ENCODE data around the gene TMEM80.

TMEM80 gene

DNA sequence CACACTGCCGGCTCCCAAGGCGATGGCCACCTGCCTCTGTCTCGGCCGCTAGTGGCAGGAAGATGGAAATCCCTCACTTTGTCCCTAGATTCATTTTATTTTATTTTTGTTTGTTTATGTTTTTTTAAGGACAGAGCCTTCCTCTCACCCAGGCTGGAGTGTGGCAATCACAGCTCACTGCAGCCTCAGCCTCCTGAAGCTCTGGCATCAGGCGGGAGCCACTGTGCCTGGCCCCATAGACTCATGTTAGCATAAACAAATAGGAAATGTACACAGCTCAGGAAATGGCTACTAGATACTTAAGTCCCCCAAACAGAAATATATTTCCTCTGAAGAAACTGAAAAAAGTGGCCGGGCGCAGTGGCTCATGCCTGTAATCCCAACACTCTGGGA lies 3.5 kb downstream of the TMEM80 start:
- no peak for DNase-seq (ENCODE audit: low read depth in 2 of 2)

GRCh38 chr11:699753-700152 lies 4.1 kb downstream of the TMEM80 start:
- no peak for DNase-seq (ENCODE audit: low read depth in 2 of 2)

DNA sequence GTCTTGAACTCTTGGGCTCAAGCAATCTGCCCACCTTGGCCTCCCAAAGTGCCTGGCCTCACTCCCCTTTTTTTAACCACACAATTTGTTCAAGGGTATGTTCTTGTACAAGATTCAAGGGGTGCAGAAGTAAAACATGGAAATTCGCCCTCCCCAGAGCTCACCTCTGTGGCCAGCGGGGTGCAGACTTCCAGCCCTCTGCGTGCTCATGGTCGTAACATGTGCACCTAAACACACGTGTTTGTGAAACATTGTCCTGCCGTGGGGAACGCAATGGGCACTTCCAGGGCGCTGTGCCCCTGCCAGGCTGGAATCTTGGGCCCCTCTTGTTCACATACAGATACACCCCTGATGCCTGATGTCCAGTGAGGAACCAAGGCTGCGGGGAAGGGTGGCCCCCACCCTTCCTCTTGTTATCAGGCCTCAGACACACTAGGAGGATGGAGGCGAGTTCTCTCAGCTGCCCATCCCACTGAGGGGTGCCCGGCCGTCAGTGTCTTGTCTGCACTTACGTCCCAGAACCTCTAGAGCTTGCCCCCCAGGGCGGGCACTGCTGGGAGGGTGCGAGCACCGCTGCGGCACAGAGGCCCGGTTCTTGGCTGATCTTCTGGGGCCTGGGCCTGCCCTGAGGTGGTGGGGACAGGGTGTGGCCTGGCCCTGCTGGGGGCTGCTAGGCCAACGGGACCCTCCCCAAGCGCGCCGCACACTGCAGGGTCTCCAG lies 6.3 kb downstream of the TMEM80 start:
- DNase-seq (ENCODE audit: low read depth in 2 of 2) = no peak

DNA sequence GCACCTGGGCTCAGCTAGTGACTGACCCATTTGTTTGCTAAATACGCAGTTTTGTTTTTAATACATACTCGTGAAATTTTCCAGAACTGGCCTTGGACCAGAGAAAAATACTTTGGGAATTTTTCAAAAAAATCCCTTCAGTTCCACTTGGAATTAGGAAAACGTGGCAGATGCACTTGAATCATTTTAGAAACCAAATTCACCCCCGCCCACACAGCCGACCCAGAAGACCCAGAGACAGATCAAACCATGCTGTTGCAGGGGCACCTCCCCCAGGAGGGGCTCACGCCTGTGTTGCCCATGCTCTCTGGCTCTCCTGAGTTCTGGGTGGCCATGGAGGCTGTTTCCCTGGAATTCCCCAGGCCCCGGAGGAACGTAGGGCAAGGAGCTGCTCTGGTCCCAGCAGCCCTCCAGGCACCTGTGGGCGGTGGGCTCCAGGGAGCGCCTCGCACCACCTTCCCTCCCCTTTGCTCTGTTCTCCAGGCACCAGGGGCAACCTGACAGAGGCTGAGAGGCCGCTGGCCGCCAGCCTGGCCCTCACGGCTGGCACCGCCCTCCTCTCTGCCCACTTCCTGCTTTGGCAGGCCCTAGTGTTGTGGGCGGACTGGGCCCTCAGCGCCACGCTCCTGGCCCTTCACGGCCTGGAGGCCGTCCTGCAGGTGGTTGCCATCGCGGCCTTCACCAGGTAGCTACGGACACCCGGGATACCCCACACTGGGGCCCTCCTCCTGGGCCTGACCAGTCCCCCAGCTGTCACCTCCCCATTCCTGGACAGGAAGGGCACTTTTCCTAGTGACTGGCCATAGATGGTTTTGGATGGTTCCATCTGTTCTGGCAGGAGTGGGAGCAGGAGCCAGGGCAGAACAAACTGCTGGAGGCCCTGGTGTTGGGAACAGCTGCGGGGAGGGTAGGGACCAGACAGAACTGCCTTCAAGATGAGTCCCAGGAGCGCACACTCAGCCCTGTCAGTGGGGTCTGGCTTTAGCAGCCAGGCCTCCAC lies 7.1 kb downstream of the TMEM80 start:
- DNase-seq (ENCODE audit: low read depth in 2 of 2) = no peak

- DNase-seq (ENCODE audit: low read depth in 2 of 2) = no peak
Measured at GRCh38 chr11:703506-703905, 7.9 kb downstream of the TMEM80 start.

DNA sequence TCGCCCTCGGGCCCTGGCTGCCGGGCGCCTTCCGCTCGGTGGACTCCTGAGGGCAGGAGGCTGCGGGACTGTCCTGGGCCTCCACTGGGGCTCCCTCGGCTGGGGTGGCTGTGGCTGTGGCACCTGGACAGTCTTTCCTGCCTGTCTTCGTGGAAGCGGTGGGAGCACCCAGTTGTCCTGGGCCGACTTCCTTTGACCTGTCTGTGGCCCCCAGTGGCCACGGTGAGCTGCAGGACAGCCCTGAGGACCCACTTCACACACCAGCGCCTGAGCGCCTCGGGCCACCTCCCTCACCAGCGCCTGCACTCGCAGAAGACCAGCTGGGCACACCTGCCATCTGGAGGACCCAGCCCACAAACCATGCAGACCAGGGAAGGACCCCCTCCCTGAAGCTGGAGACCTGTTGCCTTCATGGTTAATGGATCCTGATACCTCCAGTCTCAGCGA lies 8.6 kb downstream of the TMEM80 start:
- DNase-seq (ENCODE audit: low read depth in 2 of 2) = no peak

DNA sequence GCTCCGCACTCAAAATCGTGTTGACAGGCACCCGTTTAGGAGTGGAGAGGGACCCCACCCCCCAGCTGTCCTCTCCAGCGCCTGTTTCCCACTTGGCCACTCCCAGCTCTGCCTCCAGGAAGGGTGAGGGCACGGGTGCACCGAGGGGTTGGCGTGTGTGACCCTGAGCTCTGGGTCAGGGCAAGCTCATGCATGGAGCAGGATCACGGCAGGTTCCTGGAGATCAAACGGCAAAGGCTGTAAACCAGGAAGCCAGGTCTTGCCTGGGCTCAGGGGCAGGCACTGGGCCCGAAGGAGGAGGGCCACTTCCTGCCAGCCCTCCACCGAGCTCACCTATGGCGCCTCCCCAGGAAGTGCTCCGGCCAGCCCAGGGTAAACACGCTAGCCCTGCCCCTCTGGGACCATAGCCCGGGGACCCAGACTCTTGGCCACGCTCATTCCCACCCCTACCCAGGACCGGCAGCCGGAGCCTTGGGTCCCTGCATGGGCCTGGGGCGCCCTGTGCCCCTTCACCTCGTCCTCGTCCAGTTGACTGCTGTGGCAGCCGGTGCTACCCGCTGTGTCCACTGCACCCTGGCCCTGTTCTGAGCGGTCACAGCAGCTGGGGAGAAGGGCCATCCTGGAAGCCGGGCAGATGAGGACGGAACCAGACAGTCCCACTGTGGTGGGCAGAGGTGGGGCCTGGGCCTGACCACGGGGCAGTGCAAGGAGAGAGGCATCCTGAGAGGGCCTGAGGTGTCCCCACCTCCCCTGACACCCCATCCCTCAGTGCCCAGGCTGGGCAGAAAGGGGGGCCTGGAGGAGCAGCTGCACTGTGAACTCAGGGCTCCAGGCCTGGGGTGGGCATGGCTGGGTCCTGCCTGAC lies 9.4 kb downstream of the TMEM80 start:
- no peak for DNase-seq (ENCODE audit: low read depth in 2 of 2)

DNA sequence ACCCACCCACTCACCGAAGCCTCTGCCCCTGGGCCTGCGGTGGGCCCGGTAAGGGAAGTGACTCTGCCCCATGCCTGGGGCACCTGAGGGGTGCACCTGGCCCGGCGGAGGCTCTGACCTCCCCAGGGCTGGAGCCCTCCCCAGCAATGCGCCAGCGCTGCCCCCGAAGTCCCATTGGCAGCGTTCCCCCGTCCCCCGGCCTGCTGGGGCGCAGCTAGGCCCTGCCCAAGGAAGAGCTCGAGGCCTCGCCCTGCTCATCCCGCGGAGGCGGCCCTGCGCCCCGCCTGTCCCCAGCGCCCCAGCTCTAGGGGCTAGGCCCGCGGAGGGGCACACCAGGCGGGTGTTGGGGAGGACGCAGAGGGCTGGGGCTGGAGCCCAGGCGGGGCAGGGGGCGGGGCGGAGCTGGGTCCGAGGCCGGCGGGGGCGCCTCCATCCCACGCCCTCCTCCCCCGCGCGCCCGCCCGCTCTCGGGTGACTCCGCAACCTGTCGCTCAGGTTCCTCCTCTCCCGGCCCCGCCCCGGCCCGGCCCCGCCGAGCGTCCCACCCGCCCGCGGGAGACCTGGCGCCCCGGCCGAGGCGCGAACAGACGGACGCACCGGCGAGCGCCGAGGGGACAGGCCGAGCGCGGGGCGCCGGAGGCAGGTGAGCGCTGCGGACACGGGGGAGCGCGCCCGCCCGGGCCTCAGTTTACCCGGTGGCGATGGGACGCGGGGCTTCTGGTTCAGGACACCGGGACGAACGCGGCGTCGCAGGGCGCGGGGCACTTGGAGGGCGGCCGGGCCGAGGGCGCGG lies 10.2 kb downstream of the TMEM80 start, which contains the start of gene EPS8L2:
Gene EPS8L2, plus strand, starts transcription at position 586 of the 793 bp plus-strand sequence. CDS start 3,177 bp downstream, outside the sequence.
- DNase-seq (ENCODE audit: low read depth in 2 of 2) = no peak

DNA sequence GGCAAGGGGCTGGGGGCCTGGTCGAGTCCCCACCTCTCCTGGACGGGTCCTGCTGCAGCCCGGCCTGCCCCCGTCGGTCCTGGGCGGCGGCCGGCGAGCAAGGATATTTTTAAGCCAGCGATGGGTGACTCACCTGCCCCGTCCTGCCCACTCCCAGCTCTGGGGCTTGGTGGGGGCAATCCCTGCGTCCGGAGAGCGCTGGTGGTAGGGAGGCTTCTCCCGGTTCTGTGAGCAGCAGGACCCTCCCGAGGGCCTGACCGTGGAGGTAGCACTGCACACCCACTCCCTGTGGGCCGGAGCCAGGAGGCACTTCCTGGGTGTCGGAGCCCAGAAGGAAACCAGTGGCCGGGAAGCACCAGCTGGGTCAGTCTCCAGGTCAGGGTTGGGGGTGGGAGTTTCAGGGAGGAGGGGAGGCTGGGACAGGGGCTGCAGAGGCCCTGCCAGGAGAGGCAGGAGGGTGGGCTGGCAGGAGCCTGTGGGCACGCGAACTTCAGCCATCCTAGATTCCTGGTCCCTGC lies 10.9 kb downstream of the TMEM80 start:
- DNase-seq (ENCODE audit: low read depth in 2 of 2) = no peak

DNA sequence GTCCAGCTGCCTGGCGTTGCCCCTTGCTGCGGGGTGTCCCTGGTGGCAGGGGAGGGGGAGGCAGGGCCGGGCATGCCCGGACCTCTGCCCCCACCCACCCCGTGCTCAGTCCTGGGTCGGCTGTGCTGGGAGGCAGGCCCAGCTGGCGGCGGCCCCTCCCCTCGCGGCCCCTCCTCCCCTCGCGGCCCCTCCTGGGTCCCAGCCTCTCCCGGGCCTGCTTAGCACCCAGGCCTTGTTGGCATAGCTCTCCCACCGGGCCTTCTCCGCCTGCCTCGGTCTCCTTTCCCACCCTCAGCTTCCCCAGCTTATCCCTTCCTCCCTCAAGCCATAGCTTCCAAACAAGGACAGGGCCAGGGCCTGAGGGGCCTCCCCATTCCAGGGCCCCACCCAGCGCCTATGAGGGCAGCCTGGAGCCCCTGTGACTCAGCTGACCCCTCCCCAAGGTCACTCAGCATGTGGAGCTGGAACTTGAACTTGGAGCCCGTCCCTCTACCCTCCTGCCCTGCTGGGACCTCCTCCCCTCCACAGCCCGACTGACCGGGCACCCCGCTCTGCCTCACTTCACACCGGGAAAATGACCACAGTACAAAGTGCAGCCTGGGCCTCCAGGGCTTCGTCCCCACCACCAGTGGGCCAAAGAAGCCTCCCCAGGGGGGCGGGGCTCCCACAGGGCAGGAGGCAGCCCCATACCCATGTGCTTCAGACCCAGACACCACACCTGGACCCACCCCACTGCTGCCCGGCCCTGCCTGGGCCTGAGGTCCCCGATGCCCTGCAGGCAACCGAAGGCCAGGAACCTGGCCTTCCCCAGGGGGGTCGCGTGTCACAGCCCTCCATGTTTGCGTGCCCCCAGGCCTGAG lies 11.6 kb downstream of the TMEM80 start:
- DNase-seq (ENCODE audit: low read depth in 2 of 2) = no peak

DNA sequence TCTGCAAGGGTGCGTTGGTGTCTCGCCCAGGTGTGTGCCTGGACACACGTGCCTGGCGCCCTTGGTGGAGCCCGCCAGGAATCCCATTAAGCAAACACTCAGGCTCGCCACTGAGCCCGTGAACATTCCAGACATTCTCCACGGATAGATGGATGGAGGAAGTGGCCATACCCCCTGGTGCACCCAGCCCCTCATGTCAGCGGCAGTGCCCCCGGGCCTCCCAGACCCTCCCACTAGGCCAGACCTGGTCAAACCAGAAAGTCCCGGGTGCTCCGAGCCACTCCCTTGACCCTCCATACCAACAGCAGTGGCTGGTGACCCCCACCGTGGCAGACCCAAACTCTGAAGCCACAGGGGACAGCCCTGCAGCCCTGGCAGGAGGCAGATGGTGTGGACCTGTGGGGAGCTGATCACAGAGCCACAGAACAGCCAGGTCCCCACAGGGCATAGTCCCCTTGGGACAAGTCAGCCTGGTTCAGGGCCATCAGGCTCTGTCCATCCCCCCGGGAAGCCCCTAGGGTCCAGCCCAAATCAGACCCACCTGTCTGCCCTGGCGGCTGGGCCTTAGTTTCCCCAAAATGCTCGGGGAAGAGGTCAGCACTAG lies 12.3 kb downstream of the TMEM80 start:
- DNase-seq (ENCODE audit: low read depth in 2 of 2) = no peak

DNA sequence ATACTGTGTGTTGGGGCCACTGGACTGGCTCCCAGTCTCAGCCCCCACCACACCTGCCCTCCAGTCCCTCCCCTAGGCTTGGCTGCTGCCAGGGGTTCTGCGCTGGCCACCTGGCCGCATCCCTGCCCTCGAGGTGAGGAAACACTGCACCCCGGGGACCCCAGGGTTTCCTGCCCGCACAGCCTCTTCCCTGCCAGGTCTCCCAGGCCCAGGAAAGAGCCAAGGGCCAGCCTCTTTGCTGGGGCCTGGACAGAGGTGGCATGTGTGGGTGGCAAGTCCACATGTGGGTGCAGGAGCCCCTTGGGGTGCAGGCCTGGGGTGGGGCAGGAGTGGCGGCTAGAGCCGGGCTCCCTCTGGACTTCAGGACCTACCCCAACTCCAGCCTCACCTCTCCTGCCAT lies 12.9 kb downstream of the TMEM80 start:
- no peak for DNase-seq (ENCODE audit: low read depth in 2 of 2)

DNA sequence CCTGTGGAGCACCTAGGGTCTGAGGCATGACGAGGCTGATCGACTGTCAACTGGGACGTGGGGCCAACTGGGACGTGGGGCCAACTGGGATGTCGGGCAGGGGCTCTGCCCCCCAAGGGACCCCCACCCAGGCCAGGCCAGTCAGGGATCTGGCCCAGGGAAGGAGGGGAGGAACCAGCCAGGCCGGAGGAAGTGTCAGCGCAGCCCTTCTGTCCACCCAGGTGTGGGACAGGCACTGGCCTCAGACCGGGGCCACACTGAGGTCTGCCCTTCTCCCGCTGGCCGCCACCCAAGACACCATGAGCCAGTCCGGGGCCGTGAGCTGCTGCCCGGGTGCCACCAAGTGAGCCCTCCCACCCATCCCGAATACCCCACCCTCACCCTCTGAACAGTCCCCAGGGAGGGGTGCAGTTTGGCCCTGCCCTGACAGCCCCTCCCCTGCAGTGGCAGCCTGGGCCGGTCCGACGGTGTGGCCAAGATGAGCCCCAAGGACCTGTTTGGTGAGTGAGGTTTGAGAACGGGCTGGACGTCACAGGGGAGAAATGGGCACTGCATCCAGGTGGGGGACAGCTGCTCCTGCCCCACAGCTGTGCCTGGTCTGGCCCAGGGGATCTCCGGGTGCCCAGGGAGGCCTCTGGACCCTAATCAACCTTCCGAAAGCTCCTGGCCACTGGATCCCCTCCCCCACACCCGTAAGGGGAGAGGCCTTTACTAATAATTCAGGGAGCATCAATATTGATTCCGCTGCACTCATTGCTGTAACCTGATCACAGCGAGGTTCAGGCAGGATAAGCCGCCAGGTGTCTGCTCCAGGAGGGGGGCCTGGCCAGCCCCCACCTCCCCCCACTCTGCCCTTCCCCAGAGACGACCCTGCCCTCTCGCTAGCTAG lies 13.7 kb downstream of the TMEM80 start:
- no peak for DNase-seq (ENCODE audit: low read depth in 2 of 2)

DNA sequence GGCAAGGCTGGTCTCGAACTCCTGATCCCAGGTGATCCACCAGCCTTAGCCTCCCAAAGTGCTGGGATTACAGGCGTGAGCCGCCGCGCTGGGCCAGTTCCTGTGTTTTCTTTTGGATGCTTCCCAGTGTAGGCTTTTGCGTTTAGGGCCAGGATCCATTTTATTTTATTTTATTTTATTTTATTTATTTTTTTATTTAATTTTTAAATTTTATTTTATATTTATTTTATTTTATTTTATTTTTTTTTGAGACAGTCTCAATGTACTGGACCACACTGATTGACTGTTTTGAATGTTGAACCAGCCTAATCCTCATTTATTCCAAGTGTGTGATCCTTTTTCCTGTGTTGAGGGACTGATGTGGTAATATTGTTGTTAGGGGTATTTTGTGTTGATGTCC lies 18.8 kb downstream of the TMEM80 start:
- DNase-seq (ENCODE audit: low read depth in 2 of 2) = no peak

DNA sequence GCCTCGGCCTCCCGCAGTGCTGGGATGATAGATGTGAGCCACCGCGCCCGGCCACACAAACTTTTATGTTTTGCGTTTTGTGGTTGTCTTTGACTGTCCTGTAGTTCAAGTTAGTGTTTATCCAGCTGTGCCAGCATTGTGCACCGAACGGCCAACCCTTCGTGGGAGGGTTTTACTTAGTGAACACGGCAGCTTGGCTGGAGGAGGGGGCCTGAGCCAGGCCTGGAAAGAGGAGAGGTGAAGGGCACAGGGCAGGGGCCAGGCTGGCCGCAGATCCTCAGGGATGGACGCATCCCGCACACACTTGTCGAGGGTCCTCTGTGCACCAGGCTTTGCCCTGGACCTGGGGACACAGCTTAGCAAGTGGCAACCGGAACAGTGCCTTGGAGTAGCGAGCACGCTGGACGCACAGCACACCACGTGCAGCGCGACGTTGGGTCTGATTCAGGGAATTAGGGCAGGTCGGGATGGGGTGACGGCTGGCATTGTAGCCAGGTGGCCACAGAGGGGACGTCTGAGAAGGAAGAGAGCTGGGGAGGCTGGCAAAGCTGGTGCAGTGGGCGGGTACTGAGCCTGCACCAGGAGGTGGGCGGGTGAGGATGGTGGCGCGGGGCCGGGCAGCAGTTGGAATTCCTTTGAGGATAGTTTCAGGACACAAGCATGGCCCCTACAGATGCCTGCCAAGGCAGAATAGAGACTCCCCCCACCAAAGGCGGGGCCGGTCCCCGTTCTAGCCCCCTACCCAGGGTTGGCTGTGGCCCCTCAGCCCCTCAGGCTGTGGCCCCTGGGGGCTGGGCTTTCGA lies 23.8 kb downstream of the TMEM80 start:
- no peak for DNase-seq (ENCODE audit: low read depth in 2 of 2)

DNA sequence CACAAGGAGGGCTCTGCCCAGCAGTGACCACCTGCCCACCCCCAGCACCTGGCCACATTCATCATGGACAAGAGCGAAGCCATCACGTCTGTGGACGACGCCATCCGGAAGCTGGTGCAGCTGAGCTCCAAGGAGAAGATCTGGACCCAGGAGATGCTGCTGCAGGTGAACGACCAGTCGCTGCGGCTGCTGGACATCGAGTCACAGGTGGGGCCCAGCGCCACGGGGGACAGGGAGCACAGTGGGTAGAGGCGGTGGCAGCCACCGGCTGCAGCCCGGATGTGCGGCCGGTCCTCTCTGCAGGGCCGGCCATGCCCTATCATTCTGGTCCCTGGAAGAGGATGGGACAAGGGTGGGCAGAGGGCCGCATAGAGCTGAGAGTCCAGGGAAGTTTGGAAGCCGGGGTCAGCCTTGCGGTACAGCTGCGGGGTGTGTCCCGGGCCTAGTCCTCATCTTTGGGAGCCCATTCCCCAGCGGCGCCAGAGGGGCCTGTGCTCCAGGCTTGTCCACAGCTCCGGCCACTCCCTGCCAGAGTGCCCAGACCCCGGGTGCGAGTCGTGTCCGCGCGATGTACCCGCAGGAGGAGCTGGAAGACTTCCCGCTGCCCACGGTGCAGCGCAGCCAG lies 24.5 kb downstream of the TMEM80 start:
- no peak for DNase-seq (ENCODE audit: low read depth in 2 of 2)

DNA sequence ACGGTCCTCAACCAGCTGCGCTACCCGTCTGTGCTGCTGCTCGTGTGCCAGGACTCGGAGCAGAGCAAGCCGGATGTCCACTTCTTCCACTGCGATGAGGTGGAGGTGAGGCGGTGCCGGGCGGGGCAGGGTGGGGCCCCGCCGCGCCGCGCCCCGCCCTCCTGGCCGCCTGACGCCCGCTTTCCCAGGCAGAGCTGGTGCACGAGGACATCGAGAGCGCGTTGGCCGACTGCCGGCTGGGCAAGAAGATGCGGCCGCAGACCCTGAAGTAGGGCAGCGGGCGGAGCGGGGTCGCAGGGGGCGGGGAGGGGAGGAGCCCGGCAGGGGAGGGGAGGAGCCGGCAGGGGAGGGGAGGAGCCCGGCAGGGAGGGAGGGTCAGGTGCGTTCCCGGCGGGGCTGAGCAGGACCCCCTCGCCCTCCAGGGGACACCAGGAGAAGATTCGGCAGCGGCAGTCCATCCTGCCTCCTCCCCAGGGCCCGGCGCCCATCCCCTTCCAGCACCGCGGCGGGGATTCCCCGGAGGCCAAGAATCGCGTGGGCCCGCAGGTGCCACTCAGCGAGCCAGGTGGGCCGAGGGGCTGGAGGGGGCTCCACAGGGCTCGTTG lies 25.1 kb downstream of the TMEM80 start:
- no peak for DNase-seq (ENCODE audit: low read depth in 2 of 2)

All from stimulated activated CD4-positive, alpha-beta T cell treated with anti-CD3 and anti-CD28 coated beads, Interleukin-4, amount 100 ng/mL, for 48 hours (primary cell).